SK-N-MC (cell line): ENCODE data around the gene FBXO24.

Source experiments
- DNase-seq: peaks from one replicate; pipeline ENCODE4 v3.0.0-alpha.2; 2011; ENCODE audit warnings: low read depth, low spot score
- H3K27ac ChIP-seq: fragments of 200-600 bp; sonication (generic); 2 replicates; pipeline ENCODE4 v1.5.1; 2016; ENCODE audit warnings: mixed run types
- H3K36me3 ChIP-seq: fragments of 200-600 bp; sonication (generic); 2 replicates; pipeline ENCODE4 v1.6.1; 2017; ENCODE audit warnings: antibody characterized with exemption, low read length, mixed read lengths; ENCODE audit not compliant: insufficient read depth
- H3K4me3 ChIP-seq: fragments of 200-600 bp; sonication (generic); 2 replicates; pipeline ENCODE4 v1.5.1; 2016
- H3K9ac ChIP-seq: fragments of 200-600 bp; sonication (generic); 2 replicates; pipeline ENCODE4 v1.8.0; 2017; ENCODE audit warnings: mixed run types, mixed read lengths; ENCODE audit not compliant: insufficient read length
- H3K9me3 ChIP-seq: fragments of 200-600 bp; sonication (generic); 2 replicates; pipeline ENCODE4 v1.6.1; 2017; ENCODE audit warnings: low read depth, mild to moderate bottlenecking, antibody characterized with exemption, low read length, moderate library complexity, mixed read lengths
- EZH2 ChIP-seq: fragments of 200-600 bp; sonication (generic); IDR thresholded peaks from one replicate; pipeline ENCODE4 v1.6.1; 2017; ENCODE audit warnings: antibody characterized with exemption
- FOXP2 ChIP-seq: optimal IDR thresholded peaks from 2 replicates; pipeline ENCODE3; 2011; ENCODE audit warnings: mild to moderate bottlenecking, moderate library complexity; ENCODE audit not compliant: insufficient read depth; ENCODE audit errors: extremely low read length, control extremely low read depth
- POLR2AphosphoS5 ChIP-seq: IDR thresholded peaks from 2 replicates; pipeline ENCODE4 v1.6.1; 2012; ENCODE audit warnings: mild to moderate bottlenecking, low read depth, low read length, borderline replicate concordance

Gene FBXO24

GRCh38 chr7:100649826-100650565 lies 63.9 kb downstream of the FBXO24 start:
- Histone ChIP-seq H3K9ac (no peak overlapping the region), H3K36me3 (no peaks in the 10 kb centered on the region), H3K4me3 (no peak overlapping the region), H3K9me3 (no peaks in the 10 kb centered on the region), H3K27ac (no peak overlapping the region)
- DNase-seq: no peak
- TF ChIP-seq EZH2 (no peak), POLR2AphosphoS5 (no peak), FOXP2 (no peak)
